ENCODE measurements around the gene OSR1.

DNA sequence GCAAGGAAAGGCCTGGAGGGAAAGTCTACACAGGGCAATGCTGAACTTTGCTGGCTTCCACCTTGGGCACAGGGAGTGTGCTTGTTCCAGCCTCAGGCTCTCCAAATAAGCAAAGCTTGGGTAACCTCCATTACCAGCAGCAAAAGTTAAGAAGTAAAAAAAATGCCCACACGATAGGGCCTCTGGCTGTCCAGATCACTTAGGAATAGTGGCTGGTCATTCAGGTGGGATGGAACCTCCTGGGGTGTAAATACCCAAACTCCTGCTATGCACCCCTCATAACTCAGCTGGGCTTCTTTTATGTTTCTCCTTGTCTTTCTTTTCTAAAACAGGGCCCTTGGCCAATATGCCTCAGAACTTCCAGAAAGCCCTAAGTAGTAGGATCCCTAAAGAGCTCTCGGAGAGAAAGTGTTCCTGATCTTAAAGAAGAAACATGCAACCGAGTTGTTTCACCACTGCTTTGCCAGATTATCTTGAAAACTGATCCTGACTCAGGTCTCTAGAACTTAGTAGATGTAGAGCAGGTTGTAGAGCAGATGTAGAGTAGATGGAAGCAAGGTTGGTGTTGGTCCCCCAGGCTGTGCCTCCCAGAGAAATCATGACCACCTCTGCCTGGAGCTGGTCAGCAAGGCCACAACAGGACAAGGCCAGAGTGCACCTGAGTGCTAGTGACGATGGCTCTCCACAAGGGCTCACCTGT, 2.0 kb upstream of the OSR1 start:
- TF ChIP-seq, protein P1, sequence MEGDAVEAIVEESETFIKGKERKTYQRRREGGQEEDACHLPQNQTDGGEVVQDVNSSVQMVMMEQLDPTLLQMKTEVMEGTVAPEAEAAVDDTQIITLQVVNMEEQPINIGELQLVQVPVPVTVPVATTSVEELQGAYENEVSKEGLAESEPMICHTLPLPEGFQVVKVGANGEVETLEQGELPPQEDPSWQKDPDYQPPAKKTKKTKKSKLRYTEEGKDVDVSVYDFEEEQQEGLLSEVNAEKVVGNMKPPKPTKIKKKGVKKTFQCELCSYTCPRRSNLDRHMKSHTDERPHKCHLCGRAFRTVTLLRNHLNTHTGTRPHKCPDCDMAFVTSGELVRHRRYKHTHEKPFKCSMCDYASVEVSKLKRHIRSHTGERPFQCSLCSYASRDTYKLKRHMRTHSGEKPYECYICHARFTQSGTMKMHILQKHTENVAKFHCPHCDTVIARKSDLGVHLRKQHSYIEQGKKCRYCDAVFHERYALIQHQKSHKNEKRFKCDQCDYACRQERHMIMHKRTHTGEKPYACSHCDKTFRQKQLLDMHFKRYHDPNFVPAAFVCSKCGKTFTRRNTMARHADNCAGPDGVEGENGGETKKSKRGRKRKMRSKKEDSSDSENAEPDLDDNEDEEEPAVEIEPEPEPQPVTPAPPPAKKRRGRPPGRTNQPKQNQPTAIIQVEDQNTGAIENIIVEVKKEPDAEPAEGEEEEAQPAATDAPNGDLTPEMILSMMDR (conservative IDR thresholded peaks at IDR 0.05 in 1 of 2, IDR thresholded peaks at IDR 0.05 in 1 of 2; ENCODE audit: low read depth in 1 of 2, low read length in 2 of 2): no peak
- no peak for TF ChIP-seq EZH2 (IDR thresholded peaks at IDR 0.05; ENCODE audit: low read length, missing control alignments)
